ENCODE data around the gene CRIP3.

The CRIP3 gene

DNA sequence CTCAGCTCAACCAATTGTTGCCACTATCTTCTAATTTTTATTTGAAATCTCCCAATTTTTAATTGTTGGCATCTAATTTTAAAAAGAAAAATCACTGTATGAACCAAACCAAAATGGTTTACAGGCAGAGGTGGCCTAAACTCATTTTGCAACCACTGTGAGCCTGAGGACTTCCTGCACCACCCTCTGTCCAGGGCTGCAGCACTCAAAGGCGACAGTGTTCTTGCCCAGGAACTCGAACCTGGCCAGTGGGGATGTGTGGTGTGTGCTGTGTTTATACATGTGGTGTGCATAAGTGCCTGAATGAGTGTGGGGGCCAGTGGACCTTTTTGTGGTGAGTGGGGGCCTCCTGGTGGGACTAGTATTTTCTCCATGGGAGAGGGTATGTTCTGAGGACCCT is 34.9 kb downstream of the CRIP3 start:
- DNase-seq (ENCODE audit: low read depth) = no peak

DNA sequence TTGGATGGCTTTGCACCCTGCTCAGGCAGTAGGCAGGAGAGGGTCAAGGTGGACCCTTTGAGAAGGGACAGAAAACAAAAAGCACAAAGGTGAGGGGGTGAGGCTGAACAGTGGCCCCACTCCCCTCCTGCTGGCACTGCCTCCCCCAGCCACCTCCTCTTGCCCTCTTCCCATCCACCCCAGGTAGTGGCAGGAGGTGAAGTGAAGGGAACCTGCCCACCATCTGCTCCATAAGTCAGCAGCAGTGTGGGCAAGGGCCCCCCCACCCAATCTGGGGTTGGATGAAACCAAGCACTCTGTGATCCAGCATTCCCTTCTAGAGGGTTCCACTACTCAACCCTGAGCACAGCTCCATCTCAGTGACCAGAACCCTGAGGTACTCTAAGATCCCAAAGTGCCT is 36.7 kb downstream of the CRIP3 start:
- DNase-seq (ENCODE audit: low read depth) = no peak

DNA sequence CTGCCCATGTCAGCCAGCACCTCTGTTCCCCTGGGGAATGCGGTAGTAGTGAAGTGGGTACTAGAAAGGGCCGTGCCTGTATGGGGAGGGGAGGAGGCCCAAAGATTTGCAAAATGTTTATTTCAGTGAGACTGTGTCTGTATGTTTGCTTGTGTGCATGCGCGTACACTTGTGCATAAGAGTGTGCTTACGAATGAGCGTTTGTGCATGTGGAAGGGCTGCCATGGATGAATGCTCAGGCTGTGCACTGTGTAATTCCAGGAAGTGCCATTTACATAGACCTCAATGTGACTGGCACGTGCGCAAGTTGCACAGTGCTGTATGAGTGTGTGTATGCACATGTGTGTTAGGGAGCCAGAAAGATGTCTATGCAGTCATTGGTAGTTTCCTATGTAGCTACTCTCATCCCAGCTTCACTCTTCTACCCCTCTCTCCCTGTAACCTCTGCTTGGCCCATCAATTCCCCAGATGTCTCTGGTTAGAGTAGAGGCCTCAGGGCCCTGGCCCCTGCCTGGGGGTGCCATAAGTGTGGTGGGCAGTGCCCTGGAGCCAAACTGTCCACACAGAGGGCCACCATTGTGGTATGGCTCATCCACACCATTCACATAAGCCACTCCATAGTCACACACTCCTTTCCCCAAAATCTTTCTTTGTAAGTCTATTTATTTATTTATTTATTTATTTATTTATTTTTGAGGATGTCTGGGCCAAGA is 37.4 kb downstream of the CRIP3 start:
- no peak for DNase-seq (ENCODE audit: low read depth)

DNA sequence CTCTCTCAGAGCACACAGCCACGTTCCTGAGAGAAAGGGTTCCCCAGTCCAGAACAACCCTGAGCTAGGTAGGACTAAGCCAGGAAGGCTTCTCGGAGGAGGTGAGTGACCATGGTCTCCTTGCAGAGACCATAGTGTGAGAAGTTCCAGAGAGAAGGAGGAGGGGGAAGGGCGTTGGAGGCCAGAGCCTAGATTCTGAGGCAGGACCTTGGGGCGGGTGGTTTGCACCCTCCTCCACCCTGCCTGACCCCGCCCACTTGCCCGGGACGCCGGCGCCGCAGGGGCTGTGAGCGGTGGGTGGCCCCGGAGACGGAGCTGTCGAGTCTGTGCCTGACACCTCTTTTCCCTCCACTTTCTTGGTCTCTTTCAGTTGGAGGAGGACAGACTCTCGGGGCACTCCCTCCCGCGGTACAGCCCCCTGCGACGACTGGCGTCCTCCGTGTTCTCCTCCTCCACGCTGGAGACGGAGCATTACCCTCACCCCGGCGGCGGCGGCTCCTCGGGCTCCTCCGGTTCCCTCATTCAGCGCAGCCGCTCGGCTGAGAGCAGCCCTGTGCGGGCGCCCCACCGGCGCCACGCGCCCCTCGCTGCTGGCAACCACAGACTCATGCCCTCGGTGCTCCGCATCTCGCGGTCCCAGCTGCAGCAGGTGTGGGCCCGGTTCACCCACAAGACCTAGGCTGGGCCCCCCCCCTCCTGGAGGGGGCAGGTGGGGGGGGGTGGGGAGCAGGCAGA is 39.2 kb downstream of the CRIP3 start:
- DNase-seq (ENCODE audit: low read depth) = no peak

DNA sequence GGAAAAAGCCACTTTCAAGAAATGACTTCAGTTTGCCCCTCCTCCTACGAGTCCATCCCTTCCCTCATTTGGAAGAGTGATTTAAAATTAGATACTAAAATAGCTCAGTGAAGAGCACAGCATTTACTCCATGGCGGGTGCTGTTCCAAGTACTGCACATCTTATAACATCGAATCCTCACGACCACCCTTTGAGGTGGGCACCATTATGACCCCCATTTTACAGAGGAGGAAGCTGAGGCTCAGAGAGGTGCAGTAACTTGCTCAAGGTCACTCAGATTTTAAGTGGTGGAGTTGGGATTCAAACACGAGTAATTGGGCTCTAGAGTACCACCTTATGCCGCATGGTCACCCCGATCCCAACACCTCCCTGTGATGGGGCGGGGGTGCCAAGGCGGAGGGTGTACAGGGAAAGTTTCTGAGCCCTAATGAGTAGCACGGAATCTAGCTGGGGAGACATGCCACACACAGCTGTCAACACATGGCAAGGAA is 39.8 kb downstream of the CRIP3 start:
- DNase-seq (ENCODE audit: low read depth) = no peak

DNA sequence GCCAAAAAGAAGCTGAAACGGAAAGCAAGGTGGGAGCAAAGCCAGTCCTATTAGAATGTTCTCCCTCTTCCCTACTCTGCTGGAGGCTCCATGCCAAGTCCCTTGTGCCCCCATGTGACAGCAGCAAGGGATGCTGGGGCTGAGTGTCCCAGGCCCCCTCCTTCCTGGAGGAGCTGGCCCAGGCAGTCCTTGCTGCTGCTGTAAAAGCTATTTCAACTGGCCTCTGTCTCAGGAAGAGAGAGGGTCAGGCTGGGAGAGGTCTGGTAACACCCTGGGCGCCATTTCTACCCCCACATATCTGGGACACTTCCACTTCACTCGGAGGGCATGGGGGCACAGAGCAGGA is 40.3 kb downstream of the CRIP3 start:
- no peak for DNase-seq (ENCODE audit: low read depth)

DNA sequence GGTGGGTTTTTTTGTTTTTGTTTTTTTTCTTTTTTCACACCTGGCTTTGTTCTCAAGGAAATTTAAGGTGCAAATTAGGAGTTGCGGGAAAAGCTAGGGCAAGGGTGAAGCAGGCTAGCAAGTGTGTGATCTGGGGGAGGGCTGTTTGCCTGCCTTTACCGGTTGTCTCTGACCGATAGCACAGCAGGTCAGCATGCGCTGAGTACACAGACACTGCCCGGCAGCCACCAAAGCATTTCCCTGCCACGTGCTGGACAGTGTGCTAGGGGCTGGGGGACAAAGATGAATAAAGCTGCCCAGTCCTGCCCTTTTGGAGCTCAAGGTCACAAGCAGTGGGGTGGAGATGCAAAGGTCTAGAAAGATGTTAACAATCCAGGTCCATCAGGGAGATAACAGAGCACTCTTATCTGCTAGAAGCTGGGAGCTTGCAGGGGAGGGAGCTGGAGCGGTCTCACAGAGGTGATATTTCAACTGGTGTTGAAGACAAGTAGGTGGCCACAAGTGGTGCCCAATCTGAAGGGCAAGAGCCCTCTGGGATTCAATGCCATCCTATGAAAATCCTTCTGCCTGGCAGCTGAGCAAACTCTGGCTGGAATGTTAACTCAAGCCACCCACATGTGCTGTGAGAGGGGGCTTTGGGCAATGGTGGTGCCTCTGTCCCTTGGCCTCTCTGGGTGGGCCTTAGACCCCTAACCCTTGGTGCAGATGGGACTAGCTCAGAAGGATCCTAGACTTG is 40.8 kb downstream of the CRIP3 start:
- no peak for DNase-seq (ENCODE audit: low read depth)

DNA sequence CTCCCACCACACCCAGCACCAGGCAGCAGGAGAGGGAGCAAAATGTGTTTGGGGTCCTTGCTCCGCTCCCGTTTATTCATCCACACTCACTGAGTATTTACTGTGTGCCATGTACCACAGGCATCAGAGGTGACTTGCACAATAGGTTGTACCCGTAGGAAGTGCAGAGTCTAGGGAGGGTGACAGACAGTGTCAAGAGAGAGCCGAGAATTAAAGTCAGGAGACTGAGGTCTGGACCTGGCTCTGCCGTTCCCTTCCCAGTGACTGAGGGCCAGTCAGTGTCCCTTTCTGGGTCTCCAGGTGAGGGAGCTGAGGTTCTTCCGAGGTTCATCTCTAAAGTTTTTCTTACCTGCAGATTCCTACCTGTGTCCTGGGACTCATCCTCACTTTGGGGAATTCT is 43.1 kb downstream of the CRIP3 start:
- DNase-seq (ENCODE audit: low read depth) = no peak

DNA sequence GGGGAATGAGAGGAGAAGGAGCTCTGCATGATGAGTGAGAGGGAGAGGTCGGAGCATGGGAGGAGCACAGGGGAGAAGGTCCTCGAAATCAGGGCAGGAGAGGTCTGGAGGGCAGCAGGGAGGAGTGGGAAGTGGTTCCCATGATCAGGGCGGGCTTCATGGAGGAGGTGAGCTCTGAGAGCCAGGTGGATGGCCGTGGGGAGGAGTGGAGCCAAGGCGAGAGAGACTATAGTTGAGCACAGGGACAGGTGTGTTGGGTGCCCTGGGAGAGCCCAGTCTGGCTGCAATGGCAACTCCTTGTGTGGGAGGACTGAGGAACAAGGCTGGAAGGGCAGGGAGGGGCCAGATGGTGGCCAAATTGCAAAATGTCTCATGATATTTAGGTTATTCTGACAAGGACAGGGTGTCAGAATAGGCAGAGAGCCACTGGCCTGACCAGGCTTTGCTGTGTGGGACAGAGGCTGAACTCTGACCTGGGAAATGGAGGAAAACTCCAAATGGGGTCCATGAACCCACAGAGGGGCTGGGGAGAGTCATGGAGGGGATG is 44.0 kb downstream of the CRIP3 start:
- no peak for DNase-seq (ENCODE audit: low read depth)

DNA sequence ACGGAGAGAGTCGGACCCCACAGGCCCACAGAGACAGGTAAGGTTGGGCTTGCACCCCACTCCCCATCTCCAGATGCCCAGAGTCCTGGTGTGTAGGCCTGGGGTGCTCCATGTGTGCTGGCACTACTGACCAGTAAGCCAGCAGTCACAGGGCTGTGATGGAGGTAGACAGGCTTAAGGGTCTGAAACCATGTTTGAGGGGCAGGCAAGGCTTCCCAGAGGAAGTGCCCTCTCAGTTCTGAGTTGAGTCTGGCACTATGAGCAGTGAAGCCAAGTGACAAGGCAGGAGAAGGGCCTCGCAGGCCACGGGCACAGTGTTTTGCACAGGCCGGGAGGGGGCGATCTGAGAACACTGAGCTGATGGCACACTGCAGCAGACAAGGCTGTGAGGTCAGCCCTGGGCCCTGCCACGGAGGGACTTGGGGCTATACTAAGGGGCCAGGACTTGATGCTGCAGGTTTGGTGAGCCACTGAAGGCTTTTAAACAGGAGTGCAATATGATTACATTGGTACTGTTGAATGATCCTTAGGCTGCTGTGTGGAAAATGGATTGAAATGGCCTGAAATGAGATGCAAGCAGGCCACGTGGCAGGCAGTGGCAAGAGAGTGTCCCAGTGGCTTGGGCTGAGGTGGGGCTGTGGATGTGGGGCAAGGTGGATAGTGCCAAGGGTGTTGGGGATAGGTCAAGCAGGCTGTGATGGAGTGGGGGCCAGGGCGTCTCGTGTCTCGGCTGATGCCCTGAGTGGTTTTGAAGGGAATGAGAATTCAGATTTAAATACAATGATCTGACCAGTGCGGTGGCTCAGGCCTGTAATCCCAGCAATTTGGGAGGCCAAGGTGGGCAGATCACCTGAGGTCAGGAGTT is 45.1 kb downstream of the CRIP3 start:
- DNase-seq (ENCODE audit: low read depth) = peak; percentile 43

DNA sequence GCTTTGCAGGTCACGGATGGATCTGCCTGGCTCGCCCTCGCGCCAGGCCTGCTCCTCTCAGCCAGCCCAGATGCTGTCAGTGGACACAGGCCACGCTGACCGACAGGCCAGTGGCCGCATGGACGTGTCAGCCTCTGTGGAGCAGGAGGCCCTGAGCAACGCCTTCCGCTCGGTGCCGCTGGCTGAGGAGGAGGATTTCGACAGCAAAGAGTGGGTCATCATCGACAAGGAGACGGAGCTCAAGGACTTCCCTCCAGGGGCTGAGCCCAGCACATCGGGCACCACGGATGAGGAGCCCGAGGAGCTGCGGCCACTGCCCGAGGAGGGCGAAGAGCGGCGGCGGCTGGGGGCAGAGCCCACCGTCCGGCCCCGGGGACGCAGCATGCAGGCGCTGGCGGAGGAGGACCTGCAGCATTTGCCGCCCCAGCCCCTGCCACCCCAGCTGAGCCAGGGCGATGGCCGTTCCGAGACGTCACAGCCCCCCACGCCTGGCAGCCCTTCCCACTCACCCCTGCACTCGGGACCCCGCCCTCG is 45.8 kb downstream of the CRIP3 start:
- no peak for DNase-seq (ENCODE audit: low read depth)

DNA sequence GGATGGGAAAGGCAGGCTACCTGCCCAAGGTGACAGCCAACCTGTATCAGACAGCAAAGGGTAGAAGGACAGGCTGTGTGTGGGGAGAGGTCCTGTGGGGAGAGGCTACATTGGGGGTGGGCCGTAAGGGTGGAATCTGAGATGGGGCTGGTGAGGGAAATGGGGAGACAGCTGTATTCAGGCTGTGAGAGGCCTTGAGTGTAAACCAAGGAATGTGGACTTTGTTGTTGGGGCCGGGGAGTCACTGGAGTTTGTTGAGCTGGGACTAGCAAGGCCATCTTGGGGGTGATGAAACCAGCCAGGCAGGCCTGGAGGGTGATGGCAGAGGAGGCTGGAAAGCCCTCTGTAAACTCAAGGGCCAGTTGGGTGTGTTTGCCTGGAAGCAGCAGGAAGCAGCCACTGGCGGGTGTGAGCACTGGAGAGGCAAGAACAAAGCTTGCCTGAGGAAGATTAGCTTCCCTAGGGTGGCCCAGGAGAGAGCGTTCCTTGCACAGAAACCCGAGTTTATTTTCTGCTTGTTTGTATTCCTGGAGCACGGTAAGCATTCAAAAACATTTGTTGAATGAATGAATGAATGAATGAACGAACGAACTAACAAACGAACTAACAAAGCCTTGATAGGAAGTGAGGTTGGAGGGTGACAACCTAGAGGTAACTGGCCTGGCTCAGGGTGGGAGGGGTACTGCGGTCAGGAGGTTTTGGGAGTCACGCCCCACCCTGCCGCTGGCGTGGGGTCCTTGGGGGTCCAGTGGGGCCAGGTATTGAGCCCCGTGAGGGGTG is 46.4 kb downstream of the CRIP3 start:
- no peak for DNase-seq (ENCODE audit: low read depth)

DNA sequence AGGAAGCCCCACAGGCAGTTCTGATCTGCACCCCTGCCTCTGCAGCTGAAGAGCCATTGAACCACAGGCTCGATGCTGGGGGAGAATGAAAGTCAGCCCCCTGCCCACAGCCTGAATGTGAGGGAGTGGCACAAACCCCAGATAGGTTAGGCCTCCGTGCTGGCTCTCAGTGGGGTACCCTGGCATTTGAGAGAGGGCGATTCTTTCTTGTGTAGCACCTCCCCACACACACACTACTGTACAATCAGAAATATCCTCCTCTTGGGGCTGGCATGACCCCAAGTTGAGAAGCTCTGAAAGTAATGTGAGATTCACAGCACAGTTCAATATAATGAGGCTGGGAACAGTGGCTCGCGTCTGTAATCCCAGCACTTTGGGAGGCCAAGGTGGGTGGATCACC is 47.4 kb downstream of the CRIP3 start:
- no peak for DNase-seq (ENCODE audit: low read depth)

DNA sequence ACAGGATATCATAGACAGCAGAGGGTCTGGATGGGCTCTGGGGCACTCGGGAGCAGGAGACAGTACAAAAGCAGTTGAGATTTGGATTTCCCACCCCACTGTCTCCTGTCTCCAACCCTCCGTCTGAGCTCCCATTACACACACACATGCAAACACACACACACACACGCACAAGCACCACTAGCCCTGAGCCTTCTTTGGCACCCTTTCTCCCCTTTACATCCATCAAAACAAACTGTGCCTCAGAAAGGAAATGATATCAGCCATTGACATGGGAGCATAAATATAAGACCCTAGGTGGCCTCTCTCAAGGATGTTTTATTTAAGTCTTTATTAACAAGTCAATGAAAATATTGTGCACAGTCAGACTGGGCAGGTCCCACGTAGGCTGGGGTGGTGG is 47.8 kb downstream of the CRIP3 start:
- no peak for DNase-seq (ENCODE audit: low read depth)

DNA sequence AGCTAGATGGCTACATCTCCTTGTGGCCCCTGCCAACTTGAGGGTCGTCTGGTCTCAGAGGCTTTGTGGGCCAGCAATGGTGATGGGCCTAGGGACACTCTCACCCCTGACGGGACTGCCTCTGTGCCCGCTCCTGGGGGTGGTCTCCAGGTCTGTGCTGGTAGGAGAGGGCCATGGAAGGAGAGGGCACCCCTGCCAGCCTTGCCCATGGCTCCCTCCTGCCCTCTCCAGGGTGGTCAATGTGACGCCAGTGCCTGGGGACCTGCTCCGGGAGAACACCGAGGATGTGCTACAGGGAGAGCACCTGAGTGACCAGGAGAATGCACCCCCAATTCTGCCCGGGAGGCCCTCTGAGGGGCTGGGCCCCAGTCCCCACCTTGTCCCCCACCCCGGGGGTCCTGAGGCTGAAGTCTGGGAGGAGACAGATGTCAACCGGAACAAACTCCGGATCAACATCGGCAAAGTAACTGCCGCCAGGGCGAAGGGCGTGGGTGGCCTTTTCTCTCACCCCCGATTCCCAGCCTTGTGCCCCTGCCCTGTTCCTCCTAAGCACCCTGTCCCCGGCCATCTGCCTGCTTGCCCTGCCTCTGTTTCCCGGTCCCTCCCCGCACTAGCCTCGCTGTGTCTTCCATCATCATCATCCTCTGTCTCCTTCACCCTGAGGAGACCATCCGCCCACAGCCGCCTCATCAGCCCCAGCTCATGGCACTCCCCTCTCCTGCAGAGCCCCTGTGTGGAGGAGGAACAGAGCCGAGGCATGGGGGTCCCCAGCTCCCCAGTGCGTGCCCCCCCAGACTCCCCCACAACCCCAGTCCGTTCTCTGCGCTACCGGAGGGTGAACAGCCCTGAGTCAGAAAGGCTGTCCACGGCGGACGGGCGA is 49.6 kb downstream of the CRIP3 start:
- DNase-seq (ENCODE audit: low read depth) = no peak

DNA sequence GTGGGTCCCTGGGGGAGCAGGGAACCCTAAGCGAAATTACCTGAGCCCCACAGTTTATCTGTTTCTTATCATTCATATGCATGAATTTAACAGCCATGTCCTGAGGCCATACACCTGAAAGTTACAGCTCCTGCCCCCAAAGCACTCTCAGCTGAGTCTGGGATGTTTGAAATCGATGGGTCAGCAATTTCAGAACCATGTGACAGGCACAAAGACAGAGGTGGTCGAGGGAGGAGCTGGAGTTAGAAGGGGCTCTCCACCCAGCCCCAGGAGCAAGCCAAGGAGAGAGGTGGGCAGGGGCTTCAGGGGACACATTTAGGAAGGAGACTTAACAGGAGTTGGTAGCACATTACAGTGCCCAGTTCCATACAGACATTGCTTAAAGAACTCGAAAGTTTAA is 50.4 kb downstream of the CRIP3 start:
- no peak for DNase-seq (ENCODE audit: low read depth)

DNA sequence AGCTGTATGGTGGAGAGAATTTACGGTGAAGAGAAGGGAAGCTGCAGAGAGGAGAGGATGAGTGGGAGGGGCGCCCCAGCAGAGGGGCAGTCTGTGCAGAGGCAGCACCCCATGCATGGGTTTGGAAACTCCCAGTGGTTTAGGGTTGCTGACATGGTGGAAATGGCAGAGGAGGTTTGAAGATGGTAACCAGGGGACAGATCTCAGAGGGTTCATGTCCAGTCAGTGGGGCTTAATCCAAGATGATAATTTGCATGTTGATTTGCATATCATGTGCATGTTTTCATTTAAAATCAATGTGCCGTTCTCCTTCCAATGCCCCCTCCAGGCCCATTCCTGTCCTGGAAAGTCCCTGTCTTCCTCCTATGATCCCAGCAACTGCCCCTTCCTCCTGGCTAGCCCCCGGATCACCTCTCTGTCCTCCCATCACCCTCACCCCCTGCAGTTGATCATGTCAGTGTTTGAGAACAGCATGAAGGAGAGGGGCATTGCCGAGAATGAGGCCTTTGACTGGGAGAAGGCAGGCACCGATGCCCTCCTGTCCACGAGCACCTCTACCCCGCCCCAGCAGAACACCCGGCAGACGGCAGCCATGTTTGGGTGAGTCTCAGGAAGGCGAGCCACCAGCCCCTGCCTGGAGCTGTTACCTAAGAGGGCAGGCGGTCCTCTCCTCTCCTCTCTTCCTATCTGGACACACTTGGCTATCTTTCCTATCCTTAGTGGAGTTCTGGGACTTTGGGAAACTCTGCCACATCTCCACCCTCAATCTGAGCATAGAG is 51.1 kb downstream of the CRIP3 start:
- DNase-seq (ENCODE audit: low read depth) = no peak

DNA sequence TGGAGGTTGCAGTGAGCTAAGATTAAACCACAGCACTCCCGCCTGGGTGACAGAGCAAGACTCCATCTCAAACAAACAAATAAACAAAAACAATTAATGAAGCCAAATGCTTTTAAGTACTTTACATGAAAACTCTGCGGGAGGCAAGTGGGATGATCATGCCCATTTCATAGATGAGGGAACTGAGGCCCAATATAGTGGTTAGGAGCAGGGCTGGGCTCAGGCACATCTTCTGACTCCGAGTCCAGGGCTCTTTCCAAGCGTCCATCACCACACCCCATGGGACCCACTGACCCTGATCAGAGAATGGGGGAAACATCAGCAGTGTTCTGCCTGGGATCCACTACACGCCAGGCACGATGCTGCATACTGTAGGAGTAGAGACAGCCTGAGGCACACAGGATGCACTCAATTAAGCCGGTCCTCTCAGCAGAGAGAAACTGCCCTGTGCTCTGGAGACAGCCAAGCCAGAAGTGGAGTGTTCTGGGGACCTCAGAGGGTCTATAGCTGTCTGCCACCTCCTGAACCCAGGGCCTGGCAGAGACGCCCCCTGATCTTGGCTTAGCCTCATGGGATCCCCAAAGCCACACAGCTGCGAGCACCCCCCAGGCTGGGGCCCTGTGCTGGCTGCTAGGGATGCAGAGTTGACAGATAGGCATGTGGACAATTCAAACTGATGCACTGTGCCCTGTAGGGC is 51.8 kb downstream of the CRIP3 start:
- no peak for DNase-seq (ENCODE audit: low read depth)
